Activated CD8-positive, alpha-beta memory T cell treated with anti-CD3 and anti-CD28 coated beads, Interleukin-2, amount 50 U/mL, for 4 hours (primary cell): ENCODE measurements around the gene SLMAP.

Experiments
- DNase-seq: peaks from one replicate; pipeline ENCODE4 v3.0.0-alpha.2; 2020

SLMAP gene, protein sequence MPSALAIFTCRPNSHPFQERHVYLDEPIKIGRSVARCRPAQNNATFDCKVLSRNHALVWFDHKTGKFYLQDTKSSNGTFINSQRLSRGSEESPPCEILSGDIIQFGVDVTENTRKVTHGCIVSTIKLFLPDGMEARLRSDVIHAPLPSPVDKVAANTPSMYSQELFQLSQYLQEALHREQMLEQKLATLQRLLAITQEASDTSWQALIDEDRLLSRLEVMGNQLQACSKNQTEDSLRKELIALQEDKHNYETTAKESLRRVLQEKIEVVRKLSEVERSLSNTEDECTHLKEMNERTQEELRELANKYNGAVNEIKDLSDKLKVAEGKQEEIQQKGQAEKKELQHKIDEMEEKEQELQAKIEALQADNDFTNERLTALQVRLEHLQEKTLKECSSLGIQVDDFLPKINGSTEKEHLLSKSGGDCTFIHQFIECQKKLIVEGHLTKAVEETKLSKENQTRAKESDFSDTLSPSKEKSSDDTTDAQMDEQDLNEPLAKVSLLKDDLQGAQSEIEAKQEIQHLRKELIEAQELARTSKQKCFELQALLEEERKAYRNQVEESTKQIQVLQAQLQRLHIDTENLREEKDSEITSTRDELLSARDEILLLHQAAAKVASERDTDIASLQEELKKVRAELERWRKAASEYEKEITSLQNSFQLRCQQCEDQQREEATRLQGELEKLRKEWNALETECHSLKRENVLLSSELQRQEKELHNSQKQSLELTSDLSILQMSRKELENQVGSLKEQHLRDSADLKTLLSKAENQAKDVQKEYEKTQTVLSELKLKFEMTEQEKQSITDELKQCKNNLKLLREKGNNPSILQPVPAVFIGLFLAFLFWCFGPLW

DNA sequence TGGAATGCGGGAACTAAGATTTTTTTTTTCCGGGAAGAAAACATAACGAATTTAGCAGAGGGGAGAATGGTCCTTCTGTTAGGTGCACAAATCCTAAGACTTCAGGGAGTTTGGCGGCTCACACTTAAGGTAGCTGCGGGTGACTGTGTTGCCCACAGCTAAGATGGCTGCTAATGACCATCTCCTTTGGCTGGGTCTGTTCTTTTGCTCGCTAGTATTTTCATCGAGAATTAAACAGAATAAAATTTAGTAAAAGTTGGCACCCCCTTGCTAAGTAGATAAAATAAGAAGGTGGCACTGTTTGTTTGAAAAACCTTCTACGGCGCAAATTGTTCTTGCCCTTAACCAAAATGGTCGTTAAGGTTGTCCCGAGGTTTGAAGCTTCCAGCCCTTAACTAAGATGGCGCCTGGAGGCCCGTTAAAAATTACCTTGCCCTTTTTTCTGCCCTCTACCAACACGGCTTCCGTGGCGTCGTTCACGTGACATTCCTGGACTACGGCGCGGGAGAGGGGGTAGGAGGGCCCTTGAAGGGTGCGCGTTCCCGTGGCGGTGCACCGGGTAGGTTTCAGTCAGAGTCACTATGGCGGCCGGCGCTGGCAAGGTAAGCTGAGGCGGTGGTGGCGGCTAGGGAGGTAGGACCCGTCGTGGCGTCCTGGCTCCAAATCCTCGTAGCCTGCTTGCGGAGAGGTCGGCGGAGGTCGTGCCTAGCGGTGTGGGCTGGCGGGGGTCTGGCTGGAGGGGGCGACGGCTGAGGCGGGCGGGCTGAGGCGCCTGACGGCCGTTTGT lies at the start of gene SLMAP:
Gene SLMAP (plus strand): TSS at position 569 of the 787 bp plus-strand sequence. CDS start 1,343 bp downstream, outside the sequence.
- DNase-seq: peak; percentile 94

- DNase-seq: no peak
Measured at GRCh38 chr3:57706462-57706861, 49.6 kb upstream of the SLMAP start.

- DNase-seq: no peak
Measured at GRCh38 chr3:57709031-57709430, 47.1 kb upstream of the SLMAP start.

GRCh38 chr3:57709559-57709958 lies 46.5 kb upstream of the SLMAP start:
- no peak for DNase-seq

GRCh38 chr3:57715686-57716085 lies 40.4 kb upstream of the SLMAP start:
- no peak for DNase-seq

GRCh38 chr3:57717205-57717868 lies 38.8 kb upstream of the SLMAP start:
- no peak for DNase-seq

DNA sequence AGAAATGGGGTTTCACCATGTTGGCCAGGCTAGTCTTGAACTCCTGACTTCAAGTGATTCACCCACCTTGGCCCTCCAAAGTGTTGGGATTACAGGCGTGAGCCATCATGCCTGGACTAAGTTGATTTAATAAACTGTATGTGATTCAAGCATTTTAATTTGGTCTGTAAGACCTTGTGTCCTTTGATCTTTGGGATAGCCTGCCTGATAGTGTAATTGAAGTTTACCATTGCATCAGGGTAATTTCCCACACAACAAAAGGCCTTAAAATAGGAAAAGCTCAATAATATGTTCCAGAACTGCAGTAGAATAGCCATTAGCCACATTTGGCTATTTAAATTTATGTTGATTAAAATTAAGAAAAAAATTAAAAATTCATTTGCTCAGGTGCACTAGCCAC lies 38.0 kb upstream of the SLMAP start:
- no peak for DNase-seq

DNA sequence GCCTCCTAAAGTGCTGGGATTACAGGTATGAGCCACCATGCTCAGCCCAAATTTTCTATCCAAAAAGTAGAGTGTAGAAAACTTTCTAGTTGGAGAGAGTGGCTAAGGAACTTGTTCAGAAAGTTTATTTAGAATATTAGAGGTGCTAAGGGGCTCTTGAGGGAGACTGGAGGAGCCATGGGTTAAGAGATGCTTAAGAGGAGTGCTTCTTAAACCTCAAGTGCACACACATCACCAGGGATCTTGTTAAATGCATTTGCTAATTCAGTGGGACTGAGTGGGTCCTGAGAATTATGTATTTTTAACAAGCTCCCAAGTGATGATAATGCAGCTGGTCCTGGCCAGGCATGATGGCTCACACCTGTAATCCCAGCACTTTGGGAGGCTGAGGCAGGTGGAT lies 29.7 kb upstream of the SLMAP start:
- DNase-seq: no peak

GRCh38 chr3:57727106-57727505 lies 29.0 kb upstream of the SLMAP start:
- DNase-seq: no peak

DNA sequence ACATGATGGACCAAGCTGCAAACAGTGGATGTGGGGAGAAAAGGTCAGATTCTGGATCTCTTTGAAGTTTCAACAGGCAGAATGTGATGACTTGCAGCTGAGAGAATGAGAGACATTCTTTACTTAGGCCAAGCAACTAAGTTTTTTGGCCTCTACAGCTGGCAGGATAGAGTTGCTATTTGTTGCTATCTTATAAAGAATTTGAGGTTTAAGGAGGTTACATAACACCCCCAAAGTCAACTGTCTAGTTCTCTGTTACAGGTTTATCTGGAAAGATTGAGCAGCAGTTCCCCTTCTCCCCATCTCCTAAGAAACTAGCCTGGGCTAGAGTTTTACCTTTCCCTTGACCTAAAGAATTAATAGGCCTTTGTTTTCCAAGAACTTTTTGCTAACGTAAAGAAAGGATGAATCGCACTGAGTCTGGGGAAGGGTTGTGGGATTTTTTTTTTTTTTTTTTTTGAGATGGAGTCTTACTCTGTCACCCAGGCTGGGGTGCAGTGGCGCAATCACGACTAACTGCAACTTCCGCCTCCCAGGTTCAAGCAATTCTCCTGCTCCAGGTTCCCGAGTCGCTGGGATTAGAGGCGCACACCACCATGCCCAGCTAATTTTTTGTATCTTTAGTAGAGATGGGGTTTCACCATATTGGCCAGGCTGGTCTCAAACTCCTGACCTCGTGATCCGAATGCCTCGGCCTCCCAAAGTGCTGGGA lies 26.6 kb upstream of the SLMAP start:
- DNase-seq: no peak

DNA sequence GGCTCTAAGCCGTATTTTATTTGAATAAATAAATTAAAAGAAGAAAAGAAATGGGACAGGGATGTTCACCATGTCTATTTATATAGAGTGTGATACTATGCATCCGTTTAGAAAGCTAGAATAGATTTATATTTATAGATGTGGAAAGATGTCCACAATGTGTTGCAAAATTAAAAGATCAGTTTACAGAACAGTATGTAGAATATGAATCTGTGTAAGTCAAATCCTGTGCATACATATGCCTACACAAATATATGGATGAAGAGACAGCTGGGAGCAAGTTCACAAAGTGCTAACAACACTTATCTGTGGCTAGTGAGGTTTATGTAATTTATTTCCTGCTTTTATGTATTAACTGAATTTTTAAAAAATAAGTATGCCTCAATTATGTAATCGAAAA lies 25.4 kb upstream of the SLMAP start:
- no peak for DNase-seq

- DNase-seq: no peak
Measured at GRCh38 chr3:57731311-57731710, 24.8 kb upstream of the SLMAP start.

- DNase-seq: no peak
Measured at GRCh38 chr3:57733790-57734189, 22.3 kb upstream of the SLMAP start.

GRCh38 chr3:57735405-57735804 lies 20.7 kb upstream of the SLMAP start:
- no peak for DNase-seq

DNA sequence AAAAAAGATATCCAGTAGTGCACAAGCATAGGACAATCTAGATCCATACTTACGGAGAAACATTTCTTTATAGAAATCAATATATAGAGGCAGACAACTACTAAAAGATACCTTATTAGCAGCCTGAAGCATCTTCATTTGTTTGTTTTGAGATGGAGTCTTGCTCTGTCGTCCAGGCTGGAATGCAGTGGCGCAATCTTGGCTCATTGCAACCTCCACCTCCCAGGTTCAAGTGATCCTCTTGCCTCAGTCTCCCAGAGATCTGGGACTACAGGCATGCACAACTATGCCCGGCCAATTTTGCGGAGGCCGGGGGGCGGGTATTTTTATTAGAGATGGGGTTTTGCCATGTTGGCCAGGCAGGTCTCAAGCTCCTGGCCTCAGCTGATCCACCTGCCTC lies 18.3 kb upstream of the SLMAP start:
- no peak for DNase-seq

DNA sequence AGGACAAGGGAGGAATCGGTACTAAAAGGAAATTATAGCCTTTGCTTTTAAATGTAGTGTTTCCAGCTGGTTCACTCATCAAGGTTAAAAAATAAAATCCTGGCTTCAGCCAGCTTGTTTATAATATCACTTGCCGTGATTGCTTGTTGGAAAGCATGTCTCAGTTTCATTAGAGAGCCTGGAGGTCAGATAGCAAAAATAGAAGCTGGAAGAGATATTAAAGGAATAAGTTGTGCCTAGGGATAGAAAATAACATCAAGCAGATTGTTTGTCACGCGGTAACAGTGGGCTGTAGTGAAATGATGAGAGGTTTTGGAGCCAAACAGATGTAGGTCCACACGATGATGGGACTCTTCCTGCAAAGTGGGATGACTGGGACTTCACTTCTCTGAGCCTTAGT lies 17.7 kb upstream of the SLMAP start:
- no peak for DNase-seq

DNA sequence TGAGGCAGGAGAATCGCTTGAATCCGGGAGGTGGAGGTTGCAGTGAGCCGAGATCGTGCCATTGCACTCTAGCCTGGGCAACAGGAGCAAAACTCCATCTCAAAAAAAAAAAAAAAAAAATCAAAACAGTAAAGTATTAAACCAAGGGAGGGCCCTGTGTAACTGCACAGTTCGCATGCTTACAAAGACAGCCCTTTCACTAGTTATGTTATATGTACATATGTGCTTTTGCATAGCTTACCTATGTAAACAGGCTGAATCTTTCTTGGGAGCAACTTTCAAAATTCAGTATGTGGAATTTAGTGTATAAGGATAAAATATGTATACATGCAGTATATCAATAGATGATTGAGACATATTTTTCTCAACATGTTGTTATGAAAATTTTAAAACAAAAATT lies 16.1 kb upstream of the SLMAP start:
- DNase-seq: no peak

DNA sequence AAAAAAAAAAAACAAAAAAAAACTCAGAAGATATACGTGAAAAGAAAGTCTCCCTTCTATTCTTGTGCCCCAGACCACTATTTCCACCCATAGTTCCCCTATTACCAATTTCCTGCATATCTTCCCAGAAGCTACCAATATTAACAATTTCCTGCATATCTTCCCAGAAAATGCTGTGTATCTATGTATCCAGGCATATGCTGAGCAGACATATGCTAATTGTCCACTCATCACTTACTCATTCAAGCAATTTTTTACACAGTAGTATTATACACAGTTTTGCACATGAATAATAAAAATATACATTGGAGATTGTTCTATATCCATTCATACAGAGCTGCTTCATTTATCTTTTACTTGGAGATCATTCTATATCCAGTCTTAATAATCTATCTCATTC lies 12.6 kb upstream of the SLMAP start:
- no peak for DNase-seq

DNA sequence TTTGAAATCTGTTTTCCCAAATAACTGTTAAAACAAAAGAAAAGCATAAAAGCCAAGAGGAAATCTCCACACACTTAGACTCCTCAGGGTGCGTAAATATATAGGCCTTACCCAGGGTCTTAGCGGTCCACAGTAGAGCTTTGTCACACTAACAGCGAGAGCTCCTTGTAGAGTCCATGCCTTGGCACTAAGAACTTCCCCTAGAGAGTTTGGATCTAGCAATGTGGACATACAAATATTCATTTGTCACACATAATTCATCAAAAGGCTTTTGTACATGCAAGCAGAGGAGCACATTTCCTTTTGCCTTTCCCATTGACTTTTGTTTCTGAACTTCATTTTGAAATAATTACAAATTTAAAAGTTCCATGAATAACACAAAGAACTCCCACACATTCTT lies 11.0 kb upstream of the SLMAP start:
- no peak for DNase-seq

- DNase-seq: no peak
Measured at GRCh38 chr3:57746156-57747010, 9.7 kb upstream of the SLMAP start.

GRCh38 chr3:57749542-57749941 lies 6.6 kb upstream of the SLMAP start:
- no peak for DNase-seq
